K562 (cell line): ENCODE data around the gene WDR47. TPM values are rescaled to one million over a fixed set of nuclear protein-coding genes. Genes with fewer than 3 reads are reported as not detected.

Source experiments
- BRD4 ChIP-seq: fragments of 200-600 bp; sonication (generic); IDR thresholded peaks from 2 replicates; pipeline ENCODE4 v1.6.1; 2017; ENCODE audit warnings: inconsistent platforms
- HCFC1 ChIP-seq: IDR thresholded peaks from 2 replicates; pipeline ENCODE4 v1.6.1; 2012; ENCODE audit warnings: low read depth, low read length, improper control_type of control experiment
- KAT8 ChIP-seq: fragments of 450-650 bp; IDR thresholded peaks from 2 replicates; pipeline ENCODE4 v1.6.1; 2016; ENCODE audit warnings: low read depth, mild to moderate bottlenecking
- L3MBTL2 ChIP-seq: fragments of 450-650 bp; IDR thresholded peaks from 2 replicates; pipeline ENCODE4 v1.6.1; 2016; ENCODE audit warnings: mild to moderate bottlenecking, moderate library complexity
- PHF8 ChIP-seq: fragments of 200-600 bp; sonication (generic); IDR thresholded peaks from 2 replicates; pipeline ENCODE4 v1.6.1; 2012; ENCODE audit warnings: mixed run types, mild to moderate bottlenecking, inconsistent platforms, low read length, moderate library complexity, borderline replicate concordance
- POLR2A ChIP-seq: fragments of 450-650 bp; conservative IDR thresholded peaks from 2 replicates; pipeline ENCODE4 v1.6.1; 2016
- RAD51 ChIP-seq: fragments of 450-650 bp; IDR thresholded peaks from 2 replicates; pipeline ENCODE4 v1.7.1; 2016; ENCODE audit warnings: low read depth, mild to moderate bottlenecking, borderline replicate concordance
- SNIP1 ChIP-seq: fragments of 450-650 bp; IDR thresholded peaks from 2 replicates; pipeline ENCODE4 v1.7.1; 2017; ENCODE audit warnings: low read depth, mild to moderate bottlenecking
- SREBF1 ChIP-seq: fragments of 150-350 bp; IDR thresholded peaks from 2 replicates; pipeline ENCODE4 v1.6.1; 2014; ENCODE audit warnings: antibody characterized with exemption, low read depth, low read length, borderline replicate concordance
- TAF9B ChIP-seq: fragments of 450-650 bp; IDR thresholded peaks from 2 replicates; pipeline ENCODE4 v1.6.1; 2018; ENCODE audit warnings: mild to moderate bottlenecking; ENCODE audit not compliant: partially characterized antibody
- TBP ChIP-seq: optimal IDR thresholded peaks from 2 replicates; pipeline ENCODE3; 2011; ENCODE audit warnings: low read depth, low read length, improper control_type of control experiment
- ZNF384 ChIP-seq: IDR thresholded peaks from 2 replicates; pipeline ENCODE4 v1.6.1; 2012; ENCODE audit warnings: low read depth, low read length, improper control_type of control experiment
- polyA plus RNA-seq, 8 experiments: library from polyadenylated mRNA; depleted of rRNA in 4 of 8; stranded (reverse) in 5 of 8; unstranded in 3 of 8; fragments of >200 nt; fragmentation: Nextera tagmentation in 2 of 8; fragmentation: Illumina TruSeq in 1 of 8; extraction: Ambion mirVana in 2 of 8; extraction: Trizol in 1 of 8; gene quantifications; 2 replicates each; pipeline versions ENCODE4 v1.2.1 to v1.2.3, GENCODE V29; 2011 to 2014; ENCODE audit warnings: inconsistent platforms in 1 of 8, missing spikeins in 1 of 8
- total RNA-seq, 7 experiments: library from RNA; depleted of rRNA in 6 of 7; stranded (reverse); fragments of >200 nt in 6 of 7; fragmentation: Illumina TruSeq in 2 of 7; extraction: Trizol in 2 of 7; gene quantifications; 2 replicates each; pipeline versions ENCODE4 v1.2.1 to v1.2.3, GENCODE V29; 2011 to 2021; ENCODE audit warnings: low replicate concordance in 1 of 7
- TF ChIP-seq, protein P1 (sequence below): sonication (generic); formaldehyde crosslinking; IDR thresholded peaks from 2 replicates; pipeline ENCODE4 v1.8.0; 2022; ENCODE audit warnings: missing genetic modification reagents, mild to moderate bottlenecking, borderline replicate concordance
- TF ChIP-seq, protein P2 (sequence below): sonication (generic); formaldehyde crosslinking; IDR thresholded peaks from 2 replicates; pipeline ENCODE4 v1.8.0; 2023; ENCODE audit warnings: missing genetic modification reagents, mild to moderate bottlenecking, borderline replicate concordance
- TF ChIP-seq, protein P3 (sequence below): sonication (generic); formaldehyde crosslinking; IDR thresholded peaks from 2 replicates; pipeline ENCODE4 v1.9.0; 2022; ENCODE audit warnings: mild to moderate bottlenecking, missing genetic modification reagents
- TF ChIP-seq, protein P4 (sequence below): fragments of 250-450 bp; sonication (Bioruptor Pico); IDR thresholded peaks from 2 replicates; pipeline ENCODE4 v1.5.0; 2021; ENCODE audit warnings: mild to moderate bottlenecking, moderate library complexity

The WDR47 gene
- total and polyA plus RNA-seq, 9 of the 15 experiments (the other 6 are each of a cell fraction or from before 2014, with no cell fraction given) = 1.3 to 10.1 (median 4.9) TPM

DNA sequence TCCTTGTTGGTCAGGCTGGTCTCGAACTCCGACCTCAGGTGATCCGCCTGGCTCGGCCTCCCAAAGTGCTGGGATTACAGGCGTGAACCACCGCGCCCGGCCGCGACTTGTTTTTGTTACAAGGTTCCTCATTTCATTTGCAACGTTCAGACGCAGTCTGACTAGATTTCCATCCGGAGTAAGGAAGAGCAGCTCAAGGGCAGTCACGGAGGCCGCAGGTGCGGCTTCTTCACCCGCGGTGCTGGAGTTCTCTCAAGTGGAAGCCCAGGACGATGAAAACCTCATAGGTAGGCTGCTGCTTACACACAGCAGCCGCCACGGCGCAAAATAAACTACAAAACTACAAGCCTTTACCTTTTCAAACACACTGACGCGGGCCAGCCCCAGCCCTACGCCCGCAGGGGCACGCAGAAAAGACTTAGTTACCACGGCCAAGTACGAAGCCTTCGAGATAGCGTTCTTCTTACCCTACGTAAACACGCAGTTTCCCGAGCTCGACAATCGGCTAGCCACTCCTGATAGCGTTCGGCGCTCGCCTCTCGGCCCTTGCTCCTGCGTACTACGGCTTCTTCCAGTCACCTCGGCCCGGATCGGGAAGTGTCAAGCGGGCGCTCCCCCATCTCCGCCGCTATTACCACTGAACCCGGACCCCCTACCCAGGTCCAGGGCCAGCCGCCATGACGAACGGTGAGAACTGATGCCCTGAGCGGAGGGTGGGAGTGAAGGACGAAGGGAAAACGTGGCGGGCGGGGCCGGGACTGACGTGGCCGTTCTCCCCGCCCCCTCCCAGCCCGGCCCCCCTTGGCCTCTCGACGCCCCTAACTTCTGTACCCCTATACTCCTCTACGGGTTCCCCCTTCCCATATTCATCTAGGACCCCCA lies 48.5 kb upstream of the WDR47 start, which contains the start of gene TMEM167B (continued):
- no peak for TF ChIP-seq KAT8
- peak; percentile 98 for TF ChIP-seq L3MBTL2
- TF ChIP-seq BRD4 = no peak
- TF ChIP-seq SNIP1 = 0 out of 2 replicates have a peak, but pooled peaks have one; percentile 26
- peak; percentile 78; the same call in 1 of the 2 replicates for TF ChIP-seq PHF8
- TF ChIP-seq ZNF384 = peak; percentile 62; the same call in 1 of the 2 replicates
- TF ChIP-seq SREBF1 = 0 out of 2 replicates have a peak, but pooled peaks have one; percentile 15
- TF ChIP-seq, protein P1, sequence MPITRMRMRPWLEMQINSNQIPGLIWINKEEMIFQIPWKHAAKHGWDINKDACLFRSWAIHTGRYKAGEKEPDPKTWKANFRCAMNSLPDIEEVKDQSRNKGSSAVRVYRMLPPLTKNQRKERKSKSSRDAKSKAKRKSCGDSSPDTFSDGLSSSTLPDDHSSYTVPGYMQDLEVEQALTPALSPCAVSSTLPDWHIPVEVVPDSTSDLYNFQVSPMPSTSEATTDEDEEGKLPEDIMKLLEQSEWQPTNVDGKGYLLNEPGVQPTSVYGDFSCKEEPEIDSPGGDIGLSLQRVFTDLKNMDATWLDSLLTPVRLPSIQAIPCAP (CRISPR knock-in tag) = peak; percentile 70; the same call in 1 of the 2 replicates
- TF ChIP-seq RAD51 = peak; percentile 82
- TF ChIP-seq, protein P2, sequence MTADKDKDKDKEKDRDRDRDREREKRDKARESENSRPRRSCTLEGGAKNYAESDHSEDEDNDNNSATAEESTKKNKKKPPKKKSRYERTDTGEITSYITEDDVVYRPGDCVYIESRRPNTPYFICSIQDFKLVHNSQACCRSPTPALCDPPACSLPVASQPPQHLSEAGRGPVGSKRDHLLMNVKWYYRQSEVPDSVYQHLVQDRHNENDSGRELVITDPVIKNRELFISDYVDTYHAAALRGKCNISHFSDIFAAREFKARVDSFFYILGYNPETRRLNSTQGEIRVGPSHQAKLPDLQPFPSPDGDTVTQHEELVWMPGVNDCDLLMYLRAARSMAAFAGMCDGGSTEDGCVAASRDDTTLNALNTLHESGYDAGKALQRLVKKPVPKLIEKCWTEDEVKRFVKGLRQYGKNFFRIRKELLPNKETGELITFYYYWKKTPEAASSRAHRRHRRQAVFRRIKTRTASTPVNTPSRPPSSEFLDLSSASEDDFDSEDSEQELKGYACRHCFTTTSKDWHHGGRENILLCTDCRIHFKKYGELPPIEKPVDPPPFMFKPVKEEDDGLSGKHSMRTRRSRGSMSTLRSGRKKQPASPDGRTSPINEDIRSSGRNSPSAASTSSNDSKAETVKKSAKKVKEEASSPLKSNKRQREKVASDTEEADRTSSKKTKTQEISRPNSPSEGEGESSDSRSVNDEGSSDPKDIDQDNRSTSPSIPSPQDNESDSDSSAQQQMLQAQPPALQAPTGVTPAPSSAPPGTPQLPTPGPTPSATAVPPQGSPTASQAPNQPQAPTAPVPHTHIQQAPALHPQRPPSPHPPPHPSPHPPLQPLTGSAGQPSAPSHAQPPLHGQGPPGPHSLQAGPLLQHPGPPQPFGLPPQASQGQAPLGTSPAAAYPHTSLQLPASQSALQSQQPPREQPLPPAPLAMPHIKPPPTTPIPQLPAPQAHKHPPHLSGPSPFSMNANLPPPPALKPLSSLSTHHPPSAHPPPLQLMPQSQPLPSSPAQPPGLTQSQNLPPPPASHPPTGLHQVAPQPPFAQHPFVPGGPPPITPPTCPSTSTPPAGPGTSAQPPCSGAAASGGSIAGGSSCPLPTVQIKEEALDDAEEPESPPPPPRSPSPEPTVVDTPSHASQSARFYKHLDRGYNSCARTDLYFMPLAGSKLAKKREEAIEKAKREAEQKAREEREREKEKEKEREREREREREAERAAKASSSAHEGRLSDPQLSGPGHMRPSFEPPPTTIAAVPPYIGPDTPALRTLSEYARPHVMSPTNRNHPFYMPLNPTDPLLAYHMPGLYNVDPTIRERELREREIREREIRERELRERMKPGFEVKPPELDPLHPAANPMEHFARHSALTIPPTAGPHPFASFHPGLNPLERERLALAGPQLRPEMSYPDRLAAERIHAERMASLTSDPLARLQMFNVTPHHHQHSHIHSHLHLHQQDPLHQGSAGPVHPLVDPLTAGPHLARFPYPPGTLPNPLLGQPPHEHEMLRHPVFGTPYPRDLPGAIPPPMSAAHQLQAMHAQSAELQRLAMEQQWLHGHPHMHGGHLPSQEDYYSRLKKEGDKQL (CRISPR knock-in tag) = no peak
- TF ChIP-seq TAF9B = peak; percentile 91
- TF ChIP-seq, protein P3, sequence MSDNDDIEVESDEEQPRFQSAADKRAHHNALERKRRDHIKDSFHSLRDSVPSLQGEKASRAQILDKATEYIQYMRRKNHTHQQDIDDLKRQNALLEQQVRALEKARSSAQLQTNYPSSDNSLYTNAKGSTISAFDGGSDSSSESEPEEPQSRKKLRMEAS = peak; percentile 82
- TF ChIP-seq, protein P4, sequence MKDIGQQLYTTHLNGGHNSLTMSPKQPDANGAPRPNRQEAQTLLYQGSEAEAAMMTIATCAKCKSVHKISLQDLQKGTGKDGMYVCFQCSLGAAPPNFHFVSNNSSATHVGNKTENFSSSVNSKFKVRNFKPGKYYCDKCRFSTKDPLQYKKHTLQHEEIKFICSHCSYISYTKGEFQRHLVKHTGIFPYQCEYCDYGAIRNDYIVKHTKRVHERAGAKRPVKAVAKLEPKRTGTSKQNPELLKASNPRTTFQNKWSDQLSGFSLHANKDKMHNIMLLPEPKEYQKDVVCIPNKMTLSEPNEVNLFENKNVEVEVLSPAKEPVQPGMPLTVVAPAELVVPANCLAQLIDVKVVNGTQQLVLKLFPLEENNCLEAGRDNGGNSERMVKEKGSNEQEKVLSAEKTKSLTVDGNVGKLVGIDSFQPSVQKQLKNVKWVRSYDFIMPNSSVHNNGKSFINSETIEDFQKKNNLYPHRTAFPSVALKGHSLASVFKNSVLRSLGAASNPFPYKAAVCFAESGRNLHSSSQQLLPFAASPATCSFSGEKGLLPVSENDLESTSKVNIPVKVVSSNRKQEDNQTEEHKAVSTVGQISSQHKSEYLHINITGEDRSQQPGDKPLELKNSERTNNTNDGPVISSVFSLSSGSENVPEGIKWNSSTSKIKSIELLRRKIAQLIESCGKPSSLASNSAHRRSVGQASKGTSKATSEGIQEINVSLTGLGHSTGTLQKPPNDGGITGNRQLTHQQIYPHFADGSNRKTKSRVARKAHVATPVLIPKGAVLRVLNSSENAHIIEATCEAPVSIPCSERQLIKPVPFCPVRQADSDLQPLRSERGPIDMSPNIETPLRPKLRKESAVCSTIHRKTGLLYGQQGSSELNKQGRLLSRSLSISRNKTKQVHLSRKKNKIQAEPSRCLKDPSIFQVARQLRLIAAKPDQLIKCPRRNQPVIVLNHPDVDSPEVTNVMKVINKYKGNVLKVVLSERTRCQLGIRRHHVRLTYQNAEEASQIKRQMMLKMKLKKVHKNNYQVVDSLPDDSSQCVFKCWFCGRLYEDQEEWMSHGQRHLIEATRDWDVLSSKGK (CRISPR knock-in tag) = no peak
- peak; percentile 92 for TF ChIP-seq TBP
- TF ChIP-seq HCFC1 = peak; percentile 87
- peak; percentile 91 for TF ChIP-seq POLR2A
